ENCODE data around the gene CLCF1. TPM values are rescaled to one million over a fixed set of nuclear protein-coding genes. Genes with fewer than 3 reads are reported as not detected.

The CLCF1 gene
- total RNA-seq, 1 experiment from 2014 or later = 2.1 TPM

GRCh38 chr11:67411785-67412152 lies 38.4 kb upstream of the CLCF1 start:
- H3K23ac ChIP-seq (ENCODE audit: insufficient read length, low read depth, low read length) = no peak overlapping the region
- no peak overlapping the region for H3K14ac ChIP-seq (ENCODE audit: insufficient read depth, low read length)
- no peaks in the 10 kb centered on the region for H3K27me3 ChIP-seq (ENCODE audit: insufficient read depth, low read length)
- H3K27ac Mint-ChIP-seq = no peak overlapping the region
- no peak overlapping the region for H3T11ph ChIP-seq (ENCODE audit: low read length)
- H2BK15ac ChIP-seq (ENCODE audit: low read depth, low read length) = no peak overlapping the region
- H3K18ac ChIP-seq (ENCODE audit: insufficient read length, low read depth, low read length) = no peak overlapping the region
- no peak overlapping the region for H2BK5ac ChIP-seq (ENCODE audit: insufficient read length, low read length)
- H3K79me1 ChIP-seq (ENCODE audit: insufficient read depth, low read depth, low read length, poor library complexity, severe bottlenecking) = no peaks in the 10 kb centered on the region
- H3K4ac ChIP-seq (ENCODE audit: low read depth, low read length) = no peak overlapping the region
- H3K4me1 ChIP-seq (ENCODE audit: insufficient read depth, low read length) = no peaks in the 10 kb centered on the region
- H3K27ac ChIP-seq (ENCODE audit: insufficient read length, low read depth, low read length) = no peak overlapping the region
- DNase-seq = no peak
- no peak overlapping the region for H2AFZ ChIP-seq (ENCODE audit: low read length)
- no peak overlapping the region for H2BK12ac ChIP-seq (ENCODE audit: insufficient read length, low read depth, low read length)
- no peak overlapping the region for H3K56ac ChIP-seq (ENCODE audit: insufficient read length, low read depth, low read length)
- no peak overlapping the region for H3K4me3 Mint-ChIP-seq
- peaks cover 50% of the 10 kb centered on the region for H3K27me3 Mint-ChIP-seq (ENCODE audit: low read depth)
- H4K8ac ChIP-seq (replicated peaks; ENCODE audit: insufficient read length, low read depth, low read length) = no peak overlapping the region
- no peak overlapping the region for H4K91ac ChIP-seq (ENCODE audit: insufficient read length, low read depth, low read length)
- no peak overlapping the region for H2BK120ac ChIP-seq (ENCODE audit: low read depth, low read length, poor library complexity, severe bottlenecking)
- no peaks in the 10 kb centered on the region for H3K36me3 Mint-ChIP-seq (ENCODE audit: insufficient read depth in 1 of 3, low read depth in 3 of 3)
- no peaks in the 10 kb centered on the region for H4K20me1 ChIP-seq (ENCODE audit: control insufficient read depth, insufficient read depth, insufficient read length)
- TF ChIP-seq CTCF (conservative IDR thresholded peaks at IDR 0.05) = no peak
- H3K23me2 ChIP-seq (ENCODE audit: insufficient read length, low read depth, low read length, poor library complexity, severe bottlenecking) = no peaks in the 10 kb centered on the region
- no CpG with 5 or more reads among the region's 7 CpGs for WGBS (ENCODE audit: extremely low coverage, insufficient read length, low lambda C conversion rate)
- peaks cover 23 to 38% of the 10 kb centered on the region in 2 experiments for H3K4me1 Mint-ChIP-seq
- no peak overlapping the region for H3K9ac ChIP-seq (ENCODE audit: extremely low read depth, insufficient read length, low read length)
- H2BK20ac ChIP-seq (ENCODE audit: low read depth, low read length, poor library complexity, severe bottlenecking) = no peak overlapping the region
- no peaks in the 10 kb centered on the region for H3K9me3 ChIP-seq (ENCODE audit: control insufficient read depth, low read depth, low read length)
- no peaks in the 10 kb centered on the region for H3K79me2 ChIP-seq (ENCODE audit: insufficient read depth, low read length)
- H3K9me3 Mint-ChIP-seq = no peaks in the 10 kb centered on the region; a peak in 1 of 5 replicates
- no peak overlapping the region for H4K5ac ChIP-seq (ENCODE audit: insufficient read length, low read depth, low read length)
- no peak overlapping the region for H2AK5ac ChIP-seq (ENCODE audit: insufficient read length, low read length)
- H3K4me2 ChIP-seq (ENCODE audit: insufficient read depth, insufficient read length, low read length) = no peak overlapping the region

All from H9 (cell line).